GM23338 (cell line): ENCODE measurements around the gene NAP1L4. TPM values are rescaled to one million over a fixed set of nuclear protein-coding genes. Genes with fewer than 3 reads are reported as not detected.

Experiments used
- ATAC-seq: fragments of 200-7000 bp; cut with Tn5 transposase; 3 replicates; pipeline ENCODE4 v1.9.1; 2020
- DNase-seq: peaks from one replicate; pipeline ENCODE4 v3.0.0-alpha.2; 2015; ENCODE audit warnings: low spot score
- H2AFZ ChIP-seq: fragments of 200-600 bp; sonication (generic); 2 replicates; pipeline ENCODE4 v1.8.0; 2016; ENCODE audit warnings: antibody characterized with exemption, mild to moderate bottlenecking, moderate library complexity
- H3F3A ChIP-seq: fragments of 200-600 bp; sonication (generic); replicated peaks from 2 replicates; pipeline ENCODE4 v1.8.0; 2017; ENCODE audit warnings: antibody characterized with exemption, mixed run types, low read depth
- H3K27ac ChIP-seq: fragments of 200-600 bp; sonication (generic); 2 replicates; pipeline ENCODE4 v1.6.1; 2016; ENCODE audit warnings: low read depth
- H3K27me3 ChIP-seq: fragments of 200-600 bp; sonication (generic); 2 replicates; pipeline ENCODE4 v1.8.0; 2016; ENCODE audit warnings: mild to moderate bottlenecking, mixed run types, moderate library complexity; ENCODE audit not compliant: insufficient read depth
- H3K36me3 ChIP-seq: fragments of 200-600 bp; sonication (generic); 2 replicates; pipeline ENCODE4 v1.8.0; 2016; ENCODE audit warnings: mild to moderate bottlenecking; ENCODE audit not compliant: insufficient read depth
- H3K4me1 ChIP-seq: fragments of 200-600 bp; sonication (generic); 2 replicates; pipeline ENCODE4 v1.8.0; 2016; ENCODE audit warnings: mild to moderate bottlenecking, moderate library complexity; ENCODE audit not compliant: insufficient read depth
- H3K4me2 ChIP-seq: fragments of 200-600 bp; sonication (generic); 2 replicates; pipeline ENCODE4 v1.7.1; 2017; ENCODE audit warnings: mixed run types
- H3K4me3 ChIP-seq: fragments of 200-600 bp; sonication (generic); 2 replicates; pipeline ENCODE4 v1.6.1; 2016; ENCODE audit warnings: mixed run types
- H3K79me2 ChIP-seq: fragments of 200-600 bp; sonication (generic); replicated peaks from 2 replicates; pipeline ENCODE4 v1.8.0; 2017; ENCODE audit warnings: mild to moderate bottlenecking; ENCODE audit not compliant: insufficient read depth
- H3K9me2 ChIP-seq: fragments of 200-600 bp; sonication (generic); 2 replicates; pipeline ENCODE4 v1.8.0; 2017; ENCODE audit not compliant: insufficient read depth
- H4K20me1 ChIP-seq: fragments of 200-600 bp; sonication (generic); replicated peaks from 2 replicates; pipeline ENCODE4 v1.8.0; 2017; ENCODE audit warnings: mild to moderate bottlenecking; ENCODE audit not compliant: insufficient read depth
- H3K27ac Mint-ChIP-seq: 2 replicates; pipeline ENCODE4 v1.8.0; 2020; ENCODE audit warnings: inconsistent platforms, mild to moderate bottlenecking, moderate library complexity, mixed read lengths
- H3K27me3 Mint-ChIP-seq: 3 replicates; pipeline ENCODE4 v1.8.0; 2022; ENCODE audit warnings: low read depth, mild to moderate bottlenecking, moderate library complexity, mixed read lengths, inconsistent platforms; ENCODE audit not compliant: insufficient read depth, poor library complexity
- H3K36me3 Mint-ChIP-seq: 3 replicates; pipeline ENCODE4 v1.8.0; 2021; ENCODE audit warnings: low read depth, mild to moderate bottlenecking, inconsistent platforms, moderate library complexity, mixed read lengths
- H3K4me1 Mint-ChIP-seq: 3 replicates; pipeline ENCODE4 v1.8.0; 2020; ENCODE audit warnings: mild to moderate bottlenecking, inconsistent platforms, mixed read lengths
- H3K4me3 Mint-ChIP-seq: 3 replicates; pipeline ENCODE4 v1.8.0; 2021; ENCODE audit warnings: moderate library complexity, mild to moderate bottlenecking, inconsistent platforms, mixed read lengths
- H3K9me3 Mint-ChIP-seq: 3 replicates; pipeline ENCODE4 v1.8.0; 2020; ENCODE audit warnings: moderate library complexity, mild to moderate bottlenecking, inconsistent platforms, mixed read lengths
- CREB1 ChIP-seq: fragments of 250-450 bp; sonication (Bioruptor Pico); IDR thresholded peaks from 2 replicates; pipeline ENCODE4 v1.5.0; 2020; ENCODE audit warnings: low read depth, mild to moderate bottlenecking, moderate library complexity
- CTCF ChIP-seq, 2 experiments: fragments of 200-600 bp in 1 of 2; sonication (generic) in 1 of 2; conservative IDR thresholded peaks; 2 replicates each; pipeline versions ENCODE4 v1.5.1 to v1.6.1; 2016 to 2017; ENCODE audit warnings: antibody characterized with exemption in 2 of 2, low read depth in 2 of 2, mild to moderate bottlenecking in 2 of 2, moderate library complexity in 1 of 2
- EZH2 ChIP-seq: fragments of 200-600 bp; sonication (generic); IDR thresholded peaks from one replicate; pipeline ENCODE4 v1.8.0; 2017; ENCODE audit warnings: antibody characterized with exemption, mild to moderate bottlenecking, low read depth; ENCODE audit not compliant: unreplicated experiment
- EZH2phosphoT487 ChIP-seq: fragments of 200-600 bp; sonication (generic); IDR thresholded peaks from one replicate; pipeline ENCODE4 v1.8.1; 2018; ENCODE audit warnings: antibody characterized with exemption; ENCODE audit not compliant: unreplicated experiment
- JUNB ChIP-seq: IDR thresholded peaks from one replicate; pipeline ENCODE4 v1.6.1; 2016; ENCODE audit warnings: antibody characterized with exemption; ENCODE audit not compliant: unreplicated experiment
- STAT1 ChIP-seq: IDR thresholded peaks from one replicate; pipeline ENCODE4 v1.6.1; 2016; ENCODE audit warnings: antibody characterized with exemption; ENCODE audit not compliant: unreplicated experiment
- ZNF462 ChIP-seq: fragments of 250-450 bp; sonication (Bioruptor Pico); IDR thresholded peaks from 2 replicates; pipeline ENCODE4 v1.5.0; 2020; ENCODE audit warnings: mild to moderate bottlenecking, moderate library complexity
- polyA plus RNA-seq: library from polyadenylated mRNA; unstranded; fragments of >200 nt; fragmentation: Nextera tagmentation; extraction: Ambion mirVana; gene quantifications from 2 replicates; pipeline ENCODE4 v1.2.1, GENCODE V29; 2016
- total RNA-seq: library from RNA; depleted of rRNA; stranded (reverse); fragments of >200 nt; shearing (Covaris generic); gene quantifications from 2 replicates; pipeline ENCODE4 v1.2.3, GENCODE V29; 2014

The NAP1L4 gene
- total and polyA plus RNA-seq, 2 experiments from 2014 or later, result 181 to 189 TPM

- no peaks in the 10 kb centered on the region for H3K27me3 ChIP-seq
- H4K20me1 ChIP-seq, result peaks cover 19% of the 10 kb centered on the region
- Mint-ChIP-seq H3K36me3 (peaks cover 4% of the 10 kb centered on the region; the same call in 1 of the 3 replicates), H3K27ac (no peak overlapping the region), H3K9me3 (no peaks in the 10 kb centered on the region), H3K27me3 (peaks cover 9% of the 10 kb centered on the region), H3K4me3 (no peak overlapping the region; the same call in 2 of the 3 replicates), H3K4me1 (peaks cover 13% of the 10 kb centered on the region)
- DNase-seq (no peak), ATAC-seq (no peak)
- no peak overlapping the region for H2AFZ ChIP-seq
- TF ChIP-seq CTCF (conservative IDR thresholded peaks at IDR 0.05; ENCODE audit: low read depth in 2 of 2) (no peak), CREB1 (CRISPR knock-in tag) (no peak), EZH2 (no peak), ZNF462 (CRISPR knock-in tag) (no peak), EZH2phosphoT487 (no peak), STAT1 (no peak), JUNB (no peak)
- H3K27ac ChIP-seq, result no peak overlapping the region
- no peak overlapping the region for H3K4me2 ChIP-seq
- peaks cover 19% of the 10 kb centered on the region for H3F3A ChIP-seq
- no peaks in the 10 kb centered on the region for H3K9me2 ChIP-seq
- no peaks in the 10 kb centered on the region for H3K36me3 ChIP-seq
- H3K4me1 ChIP-seq, result peaks cover 23% of the 10 kb centered on the region
- H3K4me3 ChIP-seq, result no peak overlapping the region
- H3K79me2 ChIP-seq, result peaks cover 24% of the 10 kb centered on the region
Measured at GRCh38 chr11:2994336-2994730, 2.2 kb upstream of the NAP1L4 start.
